K562 (cell line): ENCODE measurements around the gene SNCA. TPM values are rescaled to one million over a fixed set of nuclear protein-coding genes. Genes with fewer than 3 reads are reported as not detected.

Experiments used
- ATAC-seq: fragments of 200-7000 bp; cut with Tn5 transposase; 3 replicates; pipeline ENCODE4 v1.9.1; 2020; ENCODE audit warnings: moderate library complexity
- BruUV-seq: library from RNA; stranded (reverse); fragments of 400-500 nt; replicated peaks from 2 replicates; lab custom pipeline; 2021; lab: Mats Ljungman, UMichigan
- CTCF ChIA-PET: fragments of 300-600 bp; formaldehyde crosslinking; extraction: SDS; loops from one replicate; lab custom pipeline; 2021; ENCODE audit warnings: low intra/inter-chr PET ratio; lab: Yijun Ruan, JAX
- POLR2A ChIA-PET: fragments of 300-600, 350-650 bp; sonication (Branson Sonifier 250); formaldehyde crosslinking; extraction: SDS; loops from one replicate; lab custom pipeline; 2021; ENCODE audit warnings: antibody characterized with exemption, inconsistent platforms; lab: Yijun Ruan, JAX
- DNase-seq, 4 experiments: peaks; one replicate each; pipeline versions ENCODE4 v3.0.0 to v3.0.0-alpha.2; 2011 to 2018; ENCODE audit warnings: low spot score in 3 of 4, mixed read lengths in 3 of 4; ENCODE audit errors: extremely low read depth in 1 of 4
- FAIRE-seq: peaks from 2 replicates; lab custom pipeline; 2011; peaks lifted over from hg19 to GRCh38; lab: Jason Lieb, UNC
- H2AFZ ChIP-seq: 2 replicates; pipeline ENCODE4 v1.6.0; 2011; ENCODE audit warnings: low read depth, low read length, control low read depth, inconsistent platforms
- H3K27ac ChIP-seq: fragments of 200-600 bp; 3 replicates; pipeline ENCODE4 v1.8.0; 2011; ENCODE audit warnings: low read depth, mild to moderate bottlenecking, control low read depth, inconsistent platforms, low read length, moderate library complexity, mixed read lengths; ENCODE audit errors: extremely low read depth
- H3K27me3 ChIP-seq, 2 experiments: fragments of 300-600 bp in 1 of 2; 2 replicates in 1 of 2; 3 replicates in 1 of 2; pipeline versions ENCODE4 v1.6.0 to v1.8.0; 2011; ENCODE audit warnings: inconsistent platforms in 2 of 2, low read length in 2 of 2, mild to moderate bottlenecking in 1 of 2, mixed read lengths in 1 of 2, moderate library complexity in 1 of 2; ENCODE audit not compliant: control insufficient read depth in 2 of 2, insufficient read depth in 2 of 2
- H3K36me3 ChIP-seq: fragments of 300-600 bp; 3 replicates; pipeline ENCODE4 v1.8.0; 2011; ENCODE audit warnings: mild to moderate bottlenecking, low read length, inconsistent platforms; ENCODE audit not compliant: control insufficient read depth, insufficient read depth
- H3K4me1 ChIP-seq, 2 experiments: fragments of 200-600 bp in 1 of 2; replicated peaks in 1 of 2; 2 replicates in 1 of 2; 3 replicates in 1 of 2; pipeline versions ENCODE4 v1.5.1 to v1.8.0; 2011; ENCODE audit warnings: inconsistent platforms in 2 of 2, low read length in 2 of 2, mild to moderate bottlenecking in 1 of 2, mixed read lengths in 1 of 2, moderate library complexity in 1 of 2; ENCODE audit not compliant: control insufficient read depth in 2 of 2, insufficient read depth in 2 of 2
- H3K4me2 ChIP-seq: 2 replicates; pipeline ENCODE4 v1.6.1; 2011; ENCODE audit warnings: low read length, control low read depth, inconsistent platforms, mixed read lengths; ENCODE audit not compliant: insufficient read depth
- H3K4me3 ChIP-seq: fragments of 200-600 bp; sonication (generic), shearing (Covaris generic); 2 replicates; pipeline ENCODE4 v1.5.1; 2016; ENCODE audit warnings: control low read depth, inconsistent platforms
- H3K79me2 ChIP-seq: fragments of 200-600 bp; 3 replicates; pipeline ENCODE4 v1.8.0; 2011; ENCODE audit warnings: low read length, inconsistent platforms; ENCODE audit not compliant: control insufficient read depth, insufficient read depth
- H3K9ac ChIP-seq, 2 experiments: 2 replicates each; pipeline versions ENCODE4 v1.6.0 to v1.6.1; 2011; ENCODE audit warnings: low read depth in 2 of 2, low read length in 2 of 2, control low read depth in 1 of 2, inconsistent platforms in 1 of 2, mild to moderate bottlenecking in 1 of 2, mixed read lengths in 1 of 2; ENCODE audit not compliant: insufficient read depth in 1 of 2
- H3K9me1 ChIP-seq: one replicate; pipeline ENCODE4 v1.6.0; 2011; ENCODE audit warnings: inconsistent platforms, mild to moderate bottlenecking, low read length, moderate library complexity; ENCODE audit not compliant: control insufficient read depth, insufficient read depth
- H3K9me3 ChIP-seq: replicated peaks from 2 replicates; pipeline ENCODE4 v1.5.1; 2011; ENCODE audit warnings: low read depth, low read length, inconsistent platforms; ENCODE audit not compliant: control insufficient read depth, insufficient read depth
- H4K20me1 ChIP-seq: replicated peaks from 2 replicates; pipeline ENCODE4 v1.6.1; 2011; ENCODE audit warnings: low read length, inconsistent platforms, mixed read lengths; ENCODE audit not compliant: control insufficient read depth, insufficient read depth
- CBFB ChIP-seq: sonication (generic); formaldehyde crosslinking; IDR thresholded peaks from 2 replicates; pipeline ENCODE4 v1.4.0; 2020; ENCODE audit warnings: mild to moderate bottlenecking, missing genetic modification reagents
- GTF2A2 ChIP-seq: IDR thresholded peaks from 2 replicates; pipeline ENCODE4 v1.6.1; 2016; ENCODE audit warnings: mild to moderate bottlenecking, missing genetic modification characterization, missing compliant biosample characterization
- JUNB ChIP-seq: fragments of 450-650 bp; formaldehyde crosslinking; conservative IDR thresholded peaks from 2 replicates; pipeline ENCODE4 v1.4.0; 2020; ENCODE audit warnings: mild to moderate bottlenecking
- NFRKB ChIP-seq: fragments of 450-650 bp; IDR thresholded peaks from 2 replicates; pipeline ENCODE4 v1.6.1; 2016; ENCODE audit warnings: low read depth
- POLR2B ChIP-seq: fragments of 450-650 bp; IDR thresholded peaks from 2 replicates; pipeline ENCODE4 v1.6.1; 2018; ENCODE audit warnings: low read depth; ENCODE audit not compliant: partially characterized antibody
- SAFB ChIP-seq: fragments of 200-400 bp; formaldehyde crosslinking; IDR thresholded peaks from 2 replicates; pipeline ENCODE4 v1.6.1; 2017; ENCODE audit warnings: low read depth, low read length, borderline replicate concordance
- STAT5A ChIP-seq: IDR thresholded peaks from 2 replicates; pipeline ENCODE4 v1.6.1; 2012; ENCODE audit warnings: low read length, inconsistent platforms, borderline replicate concordance
- ZNF175 ChIP-seq: fragments of 200-800 bp; sonication (Bioruptor generic); IDR thresholded peaks from 2 replicates; pipeline ENCODE4 v1.6.1; 2016; ENCODE audit warnings: low read depth, mild to moderate bottlenecking, missing genetic modification characterization, missing compliant biosample characterization
- WGBS: fragments of 100-300 bp; shearing (Covaris generic); methylation state at CpG from one replicate; pipeline ENCODE4 v1.1.6; 2016; ENCODE audit warnings: low coverage, mixed read lengths; ENCODE audit not compliant: insufficient coverage; ENCODE audit errors: missing lambda C conversion rate; 5-methylcytosine and 5-hydroxymethylcytosine counted together
- in situ Hi-C: fragments of 300-500 bp; cut with MboI; formaldehyde crosslinking; loops from 4 replicates; pipeline ENCODE4 v1.15.0; 2018; ENCODE audit warnings: inconsistent platforms, mixed read lengths
- intact Hi-C: fragments of 100-400 bp; cut with micrococcal nuclease; formaldehyde crosslinking; loops from 2 replicates; pipeline ENCODE4 v1.14.2; 2022
- polyA plus RNA-seq, 8 experiments: library from polyadenylated mRNA; depleted of rRNA in 4 of 8; stranded (reverse) in 5 of 8; unstranded in 3 of 8; fragments of >200 nt; fragmentation: Nextera tagmentation in 2 of 8; fragmentation: Illumina TruSeq in 1 of 8; extraction: Ambion mirVana in 2 of 8; extraction: Trizol in 1 of 8; gene quantifications; 2 replicates each; pipeline versions ENCODE4 v1.2.1 to v1.2.3, GENCODE V29; 2011 to 2014; ENCODE audit warnings: inconsistent platforms in 1 of 8, missing spikeins in 1 of 8
- total RNA-seq, 7 experiments: library from RNA; depleted of rRNA in 6 of 7; stranded (reverse); fragments of >200 nt in 6 of 7; fragmentation: Illumina TruSeq in 2 of 7; extraction: Trizol in 2 of 7; gene quantifications; 2 replicates each; pipeline versions ENCODE4 v1.2.1 to v1.2.3, GENCODE V29; 2011 to 2021; ENCODE audit warnings: low replicate concordance in 1 of 7
- TF ChIP-seq, protein P1 (sequence below): fragments of 250-450 bp; sonication (Bioruptor Pico); IDR thresholded peaks from 2 replicates; pipeline ENCODE4 v1.8.0; 2021; ENCODE audit warnings: mild to moderate bottlenecking, moderate library complexity

Gene SNCA
- total and polyA plus RNA-seq, 9 of the 15 experiments (the other 6 are each of a cell fraction or from before 2014, with no cell fraction given), result 1.7 to 12.6 (median 3.6) TPM

DNA sequence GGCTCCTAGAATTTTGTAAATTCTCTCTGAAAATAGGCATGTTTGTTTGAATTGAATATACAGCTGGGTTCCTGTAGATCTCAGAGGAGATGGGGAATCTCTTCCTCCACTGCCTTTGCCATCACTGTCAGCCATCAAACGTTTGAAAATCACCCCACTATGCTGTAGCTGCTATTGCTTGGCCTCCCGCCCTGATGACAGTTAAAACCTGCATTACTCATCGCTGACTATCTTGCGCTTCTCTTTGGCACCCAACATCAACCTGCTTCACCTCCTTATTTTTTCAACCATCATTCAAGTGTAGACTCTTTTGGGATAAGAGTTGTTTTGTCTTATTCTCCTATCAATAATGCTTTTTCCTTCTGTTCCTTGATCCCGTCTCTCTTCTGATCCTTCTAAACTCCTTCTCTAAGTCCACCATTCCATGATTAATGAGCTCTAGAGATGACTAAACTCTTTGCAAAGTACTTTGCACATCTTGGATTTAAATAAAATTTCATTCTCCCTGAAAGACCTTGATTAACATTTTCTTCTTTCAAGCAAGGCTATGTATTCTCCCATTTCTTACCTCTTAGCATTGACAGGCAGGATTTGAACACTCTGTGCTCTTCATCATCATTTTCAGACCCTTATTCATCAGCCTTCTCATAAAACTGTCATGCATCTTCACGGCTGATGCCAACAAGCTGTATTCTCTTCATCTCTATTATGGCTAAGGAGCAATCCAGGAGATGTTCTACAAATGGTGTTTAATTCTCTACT lies 133.0 kb downstream of the SNCA start:
- intact Hi-C loops, result no loop called here
- DNase-seq (no peak), ATAC-seq (no peak), FAIRE-seq (no peak)
- H3K4me3 ChIP-seq, result no peak overlapping the region
- CTCF ChIA-PET, result no interaction called here
- H3K9ac ChIP-seq, result no peak overlapping the region
- H3K9me1 ChIP-seq, result no peaks in the 10 kb centered on the region
- no peak for TF ChIP-seq STAT5A
- TF ChIP-seq GTF2A2 (tag), result no peak
- no peak for TF ChIP-seq NFRKB
- TF ChIP-seq SAFB, result no peak
- TF ChIP-seq, protein P1, sequence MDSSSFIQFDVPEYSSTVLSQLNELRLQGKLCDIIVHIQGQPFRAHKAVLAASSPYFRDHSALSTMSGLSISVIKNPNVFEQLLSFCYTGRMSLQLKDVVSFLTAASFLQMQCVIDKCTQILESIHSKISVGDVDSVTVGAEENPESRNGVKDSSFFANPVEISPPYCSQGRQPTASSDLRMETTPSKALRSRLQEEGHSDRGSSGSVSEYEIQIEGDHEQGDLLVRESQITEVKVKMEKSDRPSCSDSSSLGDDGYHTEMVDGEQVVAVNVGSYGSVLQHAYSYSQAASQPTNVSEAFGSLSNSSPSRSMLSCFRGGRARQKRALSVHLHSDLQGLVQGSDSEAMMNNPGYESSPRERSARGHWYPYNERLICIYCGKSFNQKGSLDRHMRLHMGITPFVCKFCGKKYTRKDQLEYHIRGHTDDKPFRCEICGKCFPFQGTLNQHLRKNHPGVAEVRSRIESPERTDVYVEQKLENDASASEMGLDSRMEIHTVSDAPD, result no peak
- no peak for TF ChIP-seq JUNB (CRISPR knock-in tag)
- TF ChIP-seq POLR2B, result no peak
- TF ChIP-seq CBFB (CRISPR knock-in tag), result no peak
- TF ChIP-seq ZNF175 (CRISPR knock-in tag), result no peak
- H3K4me1 ChIP-seq, result no peaks in the 10 kb centered on the region
- H3K36me3 ChIP-seq, result no peaks in the 10 kb centered on the region
- no peak overlapping the region for H3K4me2 ChIP-seq
- no peak overlapping the region for H3K27ac ChIP-seq
- H3K9me3 ChIP-seq, result no peaks in the 10 kb centered on the region
- WGBS, result 0% methylated on average over 6 of the region's 6 CpGs
- no peak overlapping the region for H2AFZ ChIP-seq
- no peaks in the 10 kb centered on the region for H3K27me3 ChIP-seq
- in situ Hi-C loops, result no loop called here
- H4K20me1 ChIP-seq, result no peaks in the 10 kb centered on the region
- BruUV-seq, result no TSS peak
- POLR2A ChIA-PET, result no interaction called here
- H3K79me2 ChIP-seq, result no peaks in the 10 kb centered on the region
